OCI-LY1 (cell line): ENCODE measurements around the gene SUMO1.
"Not testable (repeated sequence)": the region's sequence is repeated elsewhere in the genome, so short reads cannot be mapped to it uniquely, and the experiment has no call there.

Experiments
- CTCF ChIP-seq: fragments of 200-600 bp; sonication (generic), shearing (Covaris generic); IDR thresholded peaks from 2 replicates; pipeline ENCODE4 v1.5.1; 2017; ENCODE audit warnings: mild to moderate bottlenecking, antibody characterized with exemption, low read length, moderate library complexity, mixed read lengths
- EZH2 ChIP-seq: fragments of 200-600 bp; sonication (generic), shearing (Covaris generic); IDR thresholded peaks from 2 replicates; pipeline ENCODE4 v1.8.0; 2017; ENCODE audit warnings: borderline replicate concordance, mixed run types, mild to moderate bottlenecking, antibody characterized with exemption, low read length, moderate library complexity, mixed read lengths

DNA sequence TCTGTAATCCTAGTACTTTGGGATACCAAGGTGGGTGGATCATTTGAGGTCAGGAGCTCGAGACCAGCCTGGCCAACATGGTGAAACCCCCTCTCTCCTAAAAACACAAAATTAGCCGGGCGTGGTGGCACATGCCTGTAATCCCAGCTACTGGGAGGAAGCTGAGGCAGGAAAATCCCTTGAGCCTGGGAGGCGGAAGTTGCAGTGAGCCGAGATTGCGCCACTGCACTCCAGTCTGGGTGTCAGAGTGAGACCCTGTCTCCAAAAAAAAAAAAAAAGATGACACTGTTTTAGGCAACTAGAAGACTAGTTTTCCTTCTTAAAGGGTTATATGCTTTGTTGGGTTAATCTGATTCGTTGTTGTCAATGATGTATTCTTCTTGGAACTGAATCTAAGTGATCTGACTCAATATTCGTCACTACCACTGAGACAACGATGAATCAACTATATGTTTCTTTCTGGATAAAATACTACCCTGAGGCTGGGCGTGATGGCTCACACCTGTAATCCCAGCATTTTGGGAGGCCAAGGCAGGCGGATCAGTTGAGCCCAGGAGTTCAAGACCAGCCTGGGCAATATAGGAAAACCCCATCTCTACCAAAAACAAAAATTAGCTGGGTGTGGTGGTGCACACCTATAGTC, 37.8 kb upstream of the SUMO1 start:
- not testable (repeated sequence) for TF ChIP-seq CTCF, EZH2
